Measurements from ENCODE around the gene ALPK3. TPM values are rescaled to one million over a fixed set of nuclear protein-coding genes. Genes with fewer than 3 reads are reported as not detected.

ALPK3 gene
- total RNA-seq, 2 donors from 2014 or later = 57.8 to 94.1 TPM

DNA sequence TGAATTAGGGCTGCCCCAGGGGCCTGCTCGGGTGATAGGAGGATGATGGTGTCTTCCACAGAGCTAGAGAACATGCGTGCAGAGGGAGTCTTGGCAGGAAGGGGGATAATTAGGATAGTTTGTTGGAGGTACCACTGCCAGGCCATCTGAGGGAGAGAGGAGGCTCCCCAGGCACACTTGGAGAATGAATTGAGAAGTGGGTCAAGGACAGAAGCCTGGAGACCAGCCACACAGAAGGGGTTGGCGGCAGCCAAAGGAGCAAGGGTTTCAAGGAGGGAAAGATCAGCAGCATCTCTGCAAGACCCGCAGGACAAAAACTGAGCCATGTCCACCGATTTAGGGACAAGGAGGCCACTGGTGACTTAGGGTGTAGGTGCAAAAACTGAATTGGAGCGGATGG is 74.2 kb downstream of the ALPK3 start:
- Histone ChIP-seq H3K9me3 (ENCODE audit: control insufficient read depth, low read length) (no peaks in the 10 kb centered on the region), H3K27me3 (ENCODE audit: control insufficient read depth, insufficient read depth, low read length, poor library complexity, severe bottlenecking) (no peaks in the 10 kb centered on the region), H3K4me3 (ENCODE audit: low read length) (no peak overlapping the region), H3K9ac (ENCODE audit: extremely low read depth, low read length, poor library complexity, severe bottlenecking) (no peak overlapping the region), H3K27ac (ENCODE audit: low read depth, low read length) (no peak overlapping the region), H3K36me3 (ENCODE audit: control insufficient read depth, insufficient read depth, low read length) (no peaks in the 10 kb centered on the region), H3K4me1 (ENCODE audit: control insufficient read depth, insufficient read depth, low read length) (no peaks in the 10 kb centered on the region)
- Mint-ChIP-seq H3K4me1 (no peaks in the 10 kb centered on the region), H3K27ac (no peak overlapping the region), H3K9me3 (no peaks in the 10 kb centered on the region), H3K4me3 (no peak overlapping the region), H3K36me3 (ENCODE audit: low read depth) (no peaks in the 10 kb centered on the region), H3K27me3 (ENCODE audit: insufficient read depth) (peaks cover 2% of the 10 kb centered on the region)
- no peak for TF ChIP-seq CTCF (conservative IDR thresholded peaks at IDR 0.05)
- no peak for DNase-seq
- 88 to 95% methylated on average over 5 to 6 of the region's 6 CpGs for WGBS, 2 experiments (ENCODE audit: insufficient coverage in 1 of 2, insufficient read length in 1 of 2)

- Histone ChIP-seq H3K9me3 (ENCODE audit: control insufficient read depth, low read length) (no peaks in the 10 kb centered on the region), H3K9ac (ENCODE audit: extremely low read depth, low read length, poor library complexity, severe bottlenecking) (no peak overlapping the region), H3K36me3 (ENCODE audit: control insufficient read depth, insufficient read depth, low read length) (no peaks in the 10 kb centered on the region), H3K4me1 (ENCODE audit: control insufficient read depth, insufficient read depth, low read length) (no peaks in the 10 kb centered on the region), H3K27me3 (ENCODE audit: control insufficient read depth, insufficient read depth, low read length, poor library complexity, severe bottlenecking) (no peaks in the 10 kb centered on the region), H3K4me3 (ENCODE audit: low read length) (no peak overlapping the region), H3K27ac (ENCODE audit: low read depth, low read length) (no peak overlapping the region)
- DNase-seq = no peak
- TF ChIP-seq CTCF (conservative IDR thresholded peaks at IDR 0.05) = no peak
- H3K4me3 Mint-ChIP-seq = no peak overlapping the region
- H3K36me3 Mint-ChIP-seq (ENCODE audit: low read depth) = no peaks in the 10 kb centered on the region
- 84 to 96% methylated on average over 4 to 10 of the region's 10 CpGs for WGBS, 2 experiments (ENCODE audit: insufficient coverage in 1 of 2, insufficient read length in 1 of 2)
- H3K27me3 Mint-ChIP-seq (ENCODE audit: insufficient read depth) = peaks cover 2% of the 10 kb centered on the region
- no peaks in the 10 kb centered on the region for H3K9me3 Mint-ChIP-seq
- H3K4me1 Mint-ChIP-seq = no peaks in the 10 kb centered on the region
- H3K27ac Mint-ChIP-seq = no peak overlapping the region
Measured at GRCh38 chr15:84892786-84893307, 75.7 kb downstream of the ALPK3 start.

GRCh38 chr15:84893607-84894006 is 76.5 kb downstream of the ALPK3 start:
- Histone ChIP-seq H3K4me3 (ENCODE audit: low read length) (no peak overlapping the region), H3K27ac (ENCODE audit: low read depth, low read length) (no peak overlapping the region), H3K9me3 (ENCODE audit: control insufficient read depth, low read length) (no peaks in the 10 kb centered on the region), H3K4me1 (ENCODE audit: control insufficient read depth, insufficient read depth, low read length) (no peaks in the 10 kb centered on the region), H3K36me3 (ENCODE audit: control insufficient read depth, insufficient read depth, low read length) (no peaks in the 10 kb centered on the region), H3K27me3 (ENCODE audit: control insufficient read depth, insufficient read depth, low read length, poor library complexity, severe bottlenecking) (no peaks in the 10 kb centered on the region), H3K9ac (ENCODE audit: extremely low read depth, low read length, poor library complexity, severe bottlenecking) (no peak overlapping the region)
- WGBS, 2 experiments (ENCODE audit: insufficient coverage in 1 of 2, insufficient read length in 1 of 2) = 85 to 88% methylated on average over 8 to 10 of the region's 10 CpGs
- no peaks in the 10 kb centered on the region for H3K4me1 Mint-ChIP-seq
- no peak overlapping the region for H3K27ac Mint-ChIP-seq
- H3K36me3 Mint-ChIP-seq (ENCODE audit: low read depth) = no peaks in the 10 kb centered on the region
- no peaks in the 10 kb centered on the region for H3K9me3 Mint-ChIP-seq
- no peak for TF ChIP-seq CTCF (conservative IDR thresholded peaks at IDR 0.05)
- no peak overlapping the region for H3K4me3 Mint-ChIP-seq
- no peak for DNase-seq
- H3K27me3 Mint-ChIP-seq (ENCODE audit: insufficient read depth) = peaks cover 2% of the 10 kb centered on the region

All from endodermal cell (in vitro differentiated cells).